ENCODE measurements around the gene TENM4. TPM values are rescaled to one million over a fixed set of nuclear protein-coding genes. Genes with fewer than 3 reads are reported as not detected.

TENM4 gene
- total RNA-seq, 2 donors from 2014 or later, result 68.2 to 130 TPM

DNA sequence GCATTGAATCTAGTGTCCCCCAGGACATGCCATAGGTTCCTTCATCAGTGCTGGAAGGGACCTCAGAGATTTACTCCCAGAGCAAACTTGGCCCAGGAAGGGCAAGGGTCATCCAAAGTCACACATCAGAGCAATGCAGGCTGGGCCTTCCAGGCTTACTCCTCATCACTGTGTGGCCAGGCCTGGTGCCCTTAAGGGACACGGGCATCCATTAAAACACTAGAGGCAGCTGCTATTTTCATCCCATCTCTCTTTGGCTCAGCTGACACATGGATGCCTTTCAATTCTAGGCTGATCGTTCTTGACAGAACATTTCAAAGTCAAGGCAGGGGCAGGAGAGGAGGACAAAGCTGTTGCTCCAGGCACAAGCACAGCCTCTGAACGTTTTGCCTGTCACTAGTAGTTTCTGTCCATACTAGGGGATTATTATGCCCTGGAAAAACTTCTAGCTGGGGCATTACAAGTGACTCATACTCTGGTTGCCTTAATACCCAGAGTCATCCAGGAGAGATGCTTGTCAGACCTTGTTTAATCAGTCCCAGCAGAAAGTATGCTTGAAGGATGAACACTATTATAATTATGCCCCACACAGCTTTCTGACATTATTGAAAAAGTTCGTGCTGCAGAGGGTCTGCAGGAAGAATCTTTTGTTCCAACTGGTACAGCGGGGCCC, 240.3 kb downstream of the TENM4 start:
- H3K27ac ChIP-seq (ENCODE audit: low read depth, low read length), result no peak overlapping the region
- no peaks in the 10 kb centered on the region for H3K4me1 ChIP-seq (ENCODE audit: control insufficient read depth, insufficient read depth, low read length)
- WGBS, 2 experiments (ENCODE audit: insufficient coverage in 1 of 2, insufficient read length in 1 of 2), result 82 to 94% methylated on average over 3 to 5 of the region's 5 CpGs
- H3K4me3 ChIP-seq (ENCODE audit: low read length), result no peak overlapping the region
- no peak overlapping the region for H3K27ac Mint-ChIP-seq
- H3K27me3 ChIP-seq (ENCODE audit: control insufficient read depth, insufficient read depth, low read length, poor library complexity, severe bottlenecking), result no peaks in the 10 kb centered on the region
- H3K9ac ChIP-seq (ENCODE audit: extremely low read depth, low read length, poor library complexity, severe bottlenecking), result no peak overlapping the region
- no peaks in the 10 kb centered on the region for H3K9me3 ChIP-seq (ENCODE audit: control insufficient read depth, low read length)
- peaks cover 5% of the 10 kb centered on the region for H3K4me1 Mint-ChIP-seq
- peaks cover 4% of the 10 kb centered on the region for H3K36me3 ChIP-seq (ENCODE audit: control insufficient read depth, insufficient read depth, low read length)
- H3K4me3 Mint-ChIP-seq, result no peak overlapping the region
- no peak for DNase-seq
- no peaks in the 10 kb centered on the region for H3K9me3 Mint-ChIP-seq
- TF ChIP-seq CTCF (conservative IDR thresholded peaks at IDR 0.05), result no peak
- no peaks in the 10 kb centered on the region for H3K27me3 Mint-ChIP-seq (ENCODE audit: insufficient read depth)
- H3K36me3 Mint-ChIP-seq (ENCODE audit: low read depth), result peaks cover 27% of the 10 kb centered on the region

DNA sequence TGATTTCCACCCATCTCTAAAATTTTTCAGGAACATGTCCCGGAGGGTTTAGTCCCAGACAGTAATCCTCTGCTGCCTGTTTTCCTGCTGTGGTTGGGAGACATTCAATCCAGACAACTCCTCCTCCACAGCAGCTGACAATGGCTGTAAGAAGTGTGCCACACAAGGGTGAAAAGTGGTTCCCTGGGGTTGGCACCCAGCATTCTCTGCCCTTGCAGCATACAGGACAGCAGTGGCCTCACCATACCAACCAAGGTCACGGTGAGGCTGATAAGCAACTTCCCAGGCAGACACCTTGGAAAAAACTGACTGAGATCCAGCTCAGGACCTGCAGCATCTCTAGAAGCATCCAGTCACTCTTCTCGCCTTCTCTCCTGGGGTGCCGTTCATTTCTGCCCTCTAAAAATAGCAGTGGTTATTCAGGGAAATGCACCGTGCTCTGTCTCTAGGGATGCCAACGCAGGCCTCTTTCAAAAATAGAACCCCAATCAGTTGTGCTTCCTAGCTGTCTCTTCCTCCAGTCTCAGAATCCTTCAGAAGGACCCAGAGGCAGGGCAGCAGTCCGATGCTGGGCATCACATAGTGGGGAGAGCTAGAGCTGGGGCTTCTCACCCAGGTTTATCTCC, 241.0 kb downstream of the TENM4 start:
- no peak for TF ChIP-seq CTCF (conservative IDR thresholded peaks at IDR 0.05)
- Histone ChIP-seq H3K36me3 (ENCODE audit: control insufficient read depth, insufficient read depth, low read length) (peaks cover 4% of the 10 kb centered on the region), H3K4me1 (ENCODE audit: control insufficient read depth, insufficient read depth, low read length) (no peaks in the 10 kb centered on the region), H3K27ac (ENCODE audit: low read depth, low read length) (no peak overlapping the region), H3K9me3 (ENCODE audit: control insufficient read depth, low read length) (no peaks in the 10 kb centered on the region), H3K9ac (ENCODE audit: extremely low read depth, low read length, poor library complexity, severe bottlenecking) (no peak overlapping the region), H3K4me3 (ENCODE audit: low read length) (no peak overlapping the region), H3K27me3 (ENCODE audit: control insufficient read depth, insufficient read depth, low read length, poor library complexity, severe bottlenecking) (no peaks in the 10 kb centered on the region)
- Mint-ChIP-seq H3K27ac (no peak overlapping the region), H3K27me3 (ENCODE audit: insufficient read depth) (no peaks in the 10 kb centered on the region), H3K4me3 (no peak overlapping the region), H3K9me3 (peaks cover 3% of the 10 kb centered on the region), H3K4me1 (peaks cover 5% of the 10 kb centered on the region), H3K36me3 (ENCODE audit: low read depth) (peaks cover 34% of the 10 kb centered on the region)
- WGBS, 2 experiments (ENCODE audit: insufficient coverage in 1 of 2, insufficient read length in 1 of 2), result 90 to 100% methylated on average over 5 to 7 of the region's 7 CpGs
- no peak for DNase-seq

- H3K27ac ChIP-seq (ENCODE audit: low read depth, low read length), result no peak overlapping the region
- no peak for TF ChIP-seq CTCF (conservative IDR thresholded peaks at IDR 0.05)
- no peak overlapping the region for H3K4me3 ChIP-seq (ENCODE audit: low read length)
- no peak for DNase-seq
- H3K9me3 ChIP-seq (ENCODE audit: control insufficient read depth, low read length), result no peaks in the 10 kb centered on the region
- no peak overlapping the region for H3K27ac Mint-ChIP-seq
- H3K9me3 Mint-ChIP-seq, result peaks cover 3% of the 10 kb centered on the region
- no peaks in the 10 kb centered on the region for H3K4me1 ChIP-seq (ENCODE audit: control insufficient read depth, insufficient read depth, low read length)
- WGBS, 2 experiments (ENCODE audit: insufficient coverage in 1 of 2, insufficient read length in 1 of 2), result 86 to 91% methylated on average over 1 to 3 of the region's 3 CpGs
- H3K36me3 Mint-ChIP-seq (ENCODE audit: low read depth), result peaks cover 42% of the 10 kb centered on the region
- no peak overlapping the region for H3K4me3 Mint-ChIP-seq
- peaks cover 5% of the 10 kb centered on the region for H3K4me1 Mint-ChIP-seq
- no peaks in the 10 kb centered on the region for H3K27me3 ChIP-seq (ENCODE audit: control insufficient read depth, insufficient read depth, low read length, poor library complexity, severe bottlenecking)
- H3K9ac ChIP-seq (ENCODE audit: extremely low read depth, low read length, poor library complexity, severe bottlenecking), result no peak overlapping the region
- H3K27me3 Mint-ChIP-seq (ENCODE audit: insufficient read depth), result no peaks in the 10 kb centered on the region
- peaks cover 4% of the 10 kb centered on the region for H3K36me3 ChIP-seq (ENCODE audit: control insufficient read depth, insufficient read depth, low read length)
These were observed 242.0 kb downstream of the TENM4 start for GRCh38 chr11:79198898-79199250.

Data from endodermal cell (in vitro differentiated cells).